K562 (cell line): ENCODE measurements around the gene ZNF672. TPM values are rescaled to one million over a fixed set of nuclear protein-coding genes. Genes with fewer than 3 reads are reported as not detected.
A peak's percentile ranks its signal among the peaks of the same experiment; 100 is the strongest.

Experiments
- ELF2 ChIP-seq: fragments of 250-450 bp; sonication (Bioruptor Pico); IDR thresholded peaks from 2 replicates; pipeline ENCODE4 v1.5.0; 2021; ENCODE audit warnings: mild to moderate bottlenecking
- HNRNPL ChIP-seq: fragments of 200-400 bp; formaldehyde crosslinking; IDR thresholded peaks from 2 replicates; pipeline ENCODE4 v1.6.1; 2017; ENCODE audit warnings: low read depth, mild to moderate bottlenecking, low read length
- MLLT1 ChIP-seq, 2 experiments: fragments of 450-650 bp; IDR thresholded peaks; 2 replicates each; pipeline ENCODE4 v1.6.1; 2016
- POLR2G ChIP-seq: fragments of 200-400 bp; formaldehyde crosslinking; IDR thresholded peaks from 2 replicates; pipeline ENCODE4 v1.6.1; 2017; ENCODE audit warnings: low read depth, mild to moderate bottlenecking, antibody characterized with exemption, low read length, moderate library complexity
- RREB1 ChIP-seq: fragments of 250-450 bp; sonication (Bioruptor Pico); IDR thresholded peaks from 2 replicates; pipeline ENCODE4 v1.4.0; 2020
- UBTF ChIP-seq, 2 experiments: IDR thresholded peaks; 2 replicates each; pipeline ENCODE4 v1.6.1; 2012; ENCODE audit warnings: improper control_type of control experiment in 2 of 2, low read depth in 2 of 2, low read length in 2 of 2, borderline replicate concordance in 1 of 2
- ZBTB26 ChIP-seq: fragments of 450-650 bp; formaldehyde crosslinking; IDR thresholded peaks from 2 replicates; pipeline ENCODE4 v1.4.0; 2022; ENCODE audit warnings: missing genetic modification characterization
- polyA plus RNA-seq, 8 experiments: library from polyadenylated mRNA; depleted of rRNA in 4 of 8; stranded (reverse) in 5 of 8; unstranded in 3 of 8; fragments of >200 nt; fragmentation: Nextera tagmentation in 2 of 8; fragmentation: Illumina TruSeq in 1 of 8; extraction: Ambion mirVana in 2 of 8; extraction: Trizol in 1 of 8; gene quantifications; 2 replicates each; pipeline versions ENCODE4 v1.2.1 to v1.2.3, GENCODE V29; 2011 to 2014; ENCODE audit warnings: inconsistent platforms in 1 of 8, missing spikeins in 1 of 8
- total RNA-seq, 7 experiments: library from RNA; depleted of rRNA in 6 of 7; stranded (reverse); fragments of >200 nt in 6 of 7; fragmentation: Illumina TruSeq in 2 of 7; extraction: Trizol in 2 of 7; gene quantifications; 2 replicates each; pipeline versions ENCODE4 v1.2.1 to v1.2.3, GENCODE V29; 2011 to 2021; ENCODE audit warnings: low replicate concordance in 1 of 7
- TF ChIP-seq, protein P1 (sequence below): fragments of 450-650 bp; formaldehyde crosslinking; IDR thresholded peaks from 2 replicates; pipeline ENCODE4 v1.4.0; 2022; ENCODE audit warnings: mild to moderate bottlenecking, moderate library complexity
- TF ChIP-seq, protein P2 (sequence below): fragments of 450-650 bp; IDR thresholded peaks from 2 replicates; pipeline ENCODE4 v1.6.1; 2016

Gene ZNF672
- total and polyA plus RNA-seq, 9 of the 15 experiments (the other 6 are each of a cell fraction or from before 2014, with no cell fraction given) = 1.9 to 57.9 (median 24.1) TPM

GRCh38 chr1:248858891-248859889 lies 21.2 kb downstream of the ZNF672 start, which contains the start of gene ZNF692 (continued):
- TF ChIP-seq, protein P1, sequence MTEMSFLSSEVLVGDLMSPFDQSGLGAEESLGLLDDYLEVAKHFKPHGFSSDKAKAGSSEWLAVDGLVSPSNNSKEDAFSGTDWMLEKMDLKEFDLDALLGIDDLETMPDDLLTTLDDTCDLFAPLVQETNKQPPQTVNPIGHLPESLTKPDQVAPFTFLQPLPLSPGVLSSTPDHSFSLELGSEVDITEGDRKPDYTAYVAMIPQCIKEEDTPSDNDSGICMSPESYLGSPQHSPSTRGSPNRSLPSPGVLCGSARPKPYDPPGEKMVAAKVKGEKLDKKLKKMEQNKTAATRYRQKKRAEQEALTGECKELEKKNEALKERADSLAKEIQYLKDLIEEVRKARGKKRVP (CRISPR knock-in tag) = peak; percentile 20; the same call in 1 of the 2 replicates
- peak; percentile 64; the same call in 1 of the 2 replicates for TF ChIP-seq HNRNPL
- peak; percentile 96 for TF ChIP-seq POLR2G
- no peak for TF ChIP-seq UBTF (IDR thresholded peaks at IDR 0.05; ENCODE audit: borderline replicate concordance in 1 of 2, low read depth in 2 of 2, low read length in 2 of 2)
- 0 out of 2 replicates have a peak, but pooled peaks have one; percentile 16 for TF ChIP-seq ZBTB26 (CRISPR knock-in tag)
- TF ChIP-seq, protein P2, sequence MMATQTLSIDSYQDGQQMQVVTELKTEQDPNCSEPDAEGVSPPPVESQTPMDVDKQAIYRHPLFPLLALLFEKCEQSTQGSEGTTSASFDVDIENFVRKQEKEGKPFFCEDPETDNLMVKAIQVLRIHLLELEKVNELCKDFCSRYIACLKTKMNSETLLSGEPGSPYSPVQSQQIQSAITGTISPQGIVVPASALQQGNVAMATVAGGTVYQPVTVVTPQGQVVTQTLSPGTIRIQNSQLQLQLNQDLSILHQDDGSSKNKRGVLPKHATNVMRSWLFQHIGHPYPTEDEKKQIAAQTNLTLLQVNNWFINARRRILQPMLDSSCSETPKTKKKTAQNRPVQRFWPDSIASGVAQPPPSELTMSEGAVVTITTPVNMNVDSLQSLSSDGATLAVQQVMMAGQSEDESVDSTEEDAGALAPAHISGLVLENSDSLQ = peak; percentile 53; the same call in 1 of the 2 replicates
- peak in 1 of 2 experiments; percentile 73; a peak in 2 of 4 replicates for TF ChIP-seq MLLT1 (IDR thresholded peaks at IDR 0.05)
- TF ChIP-seq ELF2 (CRISPR knock-in tag) = peak; percentile 82
- 0 out of 2 replicates have a peak, but pooled peaks have one; percentile 9 for TF ChIP-seq RREB1 (CRISPR knock-in tag)
